ENCODE data around the gene ELAVL1. TPM values are rescaled to one million over a fixed set of nuclear protein-coding genes. Genes with fewer than 3 reads are reported as not detected.

Gene ELAVL1
- total and polyA plus RNA-seq, 2 experiments from 2014 or later, result 81.6 to 143 TPM

GRCh38 chr19:8054169-8054568 lies 48.7 kb upstream of the ELAVL1 start (continued):
- TF ChIP-seq NANOG (IDR thresholded peaks at IDR 0.05; ENCODE audit: borderline replicate concordance) (no peak), POLR2AphosphoS5 (IDR thresholded peaks at IDR 0.05; ENCODE audit: low read depth) (no peak), REST (IDR thresholded peaks at IDR 0.05; ENCODE audit: unreplicated experiment) (no peak), EZH2phosphoT487 (IDR thresholded peaks at IDR 0.05; ENCODE audit: unreplicated experiment) (no peak), ZNF114 (CRISPR knock-in tag; IDR thresholded peaks at IDR 0.05) (no peak), CTCF (conservative IDR thresholded peaks at IDR 0.05; ENCODE audit: low read depth in 2 of 2) (no peak)

GRCh38 chr19:8052464-8052859 lies 47.0 kb upstream of the ELAVL1 start, which contains the start of gene CCL25:
Gene CCL25 (plus strand): TSS chr19:8052760. CDS start chr19:8053050, 290 bp downstream.
- peaks cover 18% of the 10 kb centered on the region for H3K4me1 Mint-ChIP-seq
- H3K4me3 Mint-ChIP-seq, result peak within 1 kb of the TSS; percentile 3; the same call in 1 of the 3 replicates
- H2AFZ ChIP-seq, result peak within 1 kb of the TSS; percentile 87; the same call in 1 of the 2 replicates
- no peaks in the 10 kb centered on the region for H4K20me1 ChIP-seq (replicated peaks; ENCODE audit: insufficient read depth)
- H3K79me2 ChIP-seq (replicated peaks; ENCODE audit: insufficient read depth), result no peaks in the 10 kb centered on the region
- H3K4me1 ChIP-seq (ENCODE audit: insufficient read depth), result peaks cover 8% of the 10 kb centered on the region
- H3F3A ChIP-seq (replicated peaks; ENCODE audit: low read depth), result 0 out of 2 replicates have a peak, but pooled peaks cover 3% of the 10 kb centered on the region
- H3K4me3 ChIP-seq, result no peak within 1 kb of the TSS
- no peaks in the 10 kb centered on the region for H3K36me3 Mint-ChIP-seq (ENCODE audit: low read depth)
- H3K27ac Mint-ChIP-seq, result no peak within 1 kb of the TSS
- peak within 1 kb of the TSS; percentile 55 for H3K4me2 ChIP-seq
- peaks cover 5% of the 10 kb centered on the region; the same call in 1 of the 2 replicates for H3K27me3 ChIP-seq (ENCODE audit: insufficient read depth)
- H3K9me3 Mint-ChIP-seq, result no peaks in the 10 kb centered on the region
- TF ChIP-seq EZH2phosphoT487 (IDR thresholded peaks at IDR 0.05; ENCODE audit: unreplicated experiment), result no peak
- TF ChIP-seq EZH2 (IDR thresholded peaks at IDR 0.05; ENCODE audit: low read depth, unreplicated experiment), result no peak
- TF ChIP-seq ETS1 (IDR thresholded peaks at IDR 0.05), result no peak
- TF ChIP-seq NANOG (IDR thresholded peaks at IDR 0.05; ENCODE audit: borderline replicate concordance), result no peak
- no peak for TF ChIP-seq JUNB (IDR thresholded peaks at IDR 0.05; ENCODE audit: unreplicated experiment)
- TF ChIP-seq STAT1 (IDR thresholded peaks at IDR 0.05; ENCODE audit: unreplicated experiment), result no peak
- no peak for TF ChIP-seq CREB1 (CRISPR knock-in tag; IDR thresholded peaks at IDR 0.05; ENCODE audit: low read depth)
- TF ChIP-seq ZNF331 (CRISPR knock-in tag; IDR thresholded peaks at IDR 0.05; ENCODE audit: low read depth), result no peak
- no peak for TF ChIP-seq POLR2AphosphoS5 (IDR thresholded peaks at IDR 0.05; ENCODE audit: low read depth)
- TF ChIP-seq CTCF (conservative IDR thresholded peaks at IDR 0.05; ENCODE audit: low read depth in 2 of 2), result no peak
- TF ChIP-seq REST (IDR thresholded peaks at IDR 0.05; ENCODE audit: unreplicated experiment), result no peak
- DNase-seq (ENCODE audit: low spot score) (no peak), ATAC-seq (no peak)
- H3K27me3 Mint-ChIP-seq (ENCODE audit: insufficient read depth, low read depth, poor library complexity), result peaks cover 33% of the 10 kb centered on the region
- no peak within 1 kb of the TSS for H3K27ac ChIP-seq (ENCODE audit: low read depth)
- H3K9me2 ChIP-seq (ENCODE audit: insufficient read depth), result no peaks in the 10 kb centered on the region
- H3K36me3 ChIP-seq (ENCODE audit: insufficient read depth), result no peaks in the 10 kb centered on the region
